Measurements from ENCODE around the gene CLDN19.

DNA sequence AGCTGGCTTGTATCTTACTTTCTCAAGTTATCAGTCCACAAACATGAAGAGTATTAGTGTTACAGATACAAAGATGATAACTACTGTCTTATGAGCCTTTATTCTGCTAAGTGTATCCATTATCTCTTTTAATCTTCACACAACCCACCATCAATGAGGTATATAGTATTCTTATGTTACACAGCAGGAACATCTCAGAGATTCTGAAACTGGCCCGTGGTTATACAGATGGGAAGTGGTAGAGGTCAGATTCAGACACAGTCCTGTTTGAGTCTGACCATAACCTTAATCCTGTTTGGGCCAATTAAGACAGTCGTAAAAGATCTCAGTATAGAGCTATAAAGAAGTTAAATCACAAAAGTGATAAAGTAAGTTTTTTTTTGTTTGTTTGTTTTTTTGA lies 39.7 kb upstream of the CLDN19 start:
- TF ChIP-seq, protein P1, sequence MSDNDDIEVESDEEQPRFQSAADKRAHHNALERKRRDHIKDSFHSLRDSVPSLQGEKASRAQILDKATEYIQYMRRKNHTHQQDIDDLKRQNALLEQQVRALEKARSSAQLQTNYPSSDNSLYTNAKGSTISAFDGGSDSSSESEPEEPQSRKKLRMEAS (IDR thresholded peaks at IDR 0.05) = no peak
- TF ChIP-seq EZH2 (IDR thresholded peaks at IDR 0.05) (no peak), POLR2A (IDR thresholded peaks at IDR 0.05; ENCODE audit: borderline replicate concordance, extremely low read depth, insufficient read depth, insufficient read length) (no peak), SP1 (IDR thresholded peaks at IDR 0.05; ENCODE audit: low read depth) (no peak), POLR2AphosphoS5 (IDR thresholded peaks at IDR 0.05; ENCODE audit: low read depth, low read length) (no peak), CBX3 (IDR thresholded peaks at IDR 0.05; ENCODE audit: low read depth) (no peak)
- TF ChIP-seq, protein P2, sequence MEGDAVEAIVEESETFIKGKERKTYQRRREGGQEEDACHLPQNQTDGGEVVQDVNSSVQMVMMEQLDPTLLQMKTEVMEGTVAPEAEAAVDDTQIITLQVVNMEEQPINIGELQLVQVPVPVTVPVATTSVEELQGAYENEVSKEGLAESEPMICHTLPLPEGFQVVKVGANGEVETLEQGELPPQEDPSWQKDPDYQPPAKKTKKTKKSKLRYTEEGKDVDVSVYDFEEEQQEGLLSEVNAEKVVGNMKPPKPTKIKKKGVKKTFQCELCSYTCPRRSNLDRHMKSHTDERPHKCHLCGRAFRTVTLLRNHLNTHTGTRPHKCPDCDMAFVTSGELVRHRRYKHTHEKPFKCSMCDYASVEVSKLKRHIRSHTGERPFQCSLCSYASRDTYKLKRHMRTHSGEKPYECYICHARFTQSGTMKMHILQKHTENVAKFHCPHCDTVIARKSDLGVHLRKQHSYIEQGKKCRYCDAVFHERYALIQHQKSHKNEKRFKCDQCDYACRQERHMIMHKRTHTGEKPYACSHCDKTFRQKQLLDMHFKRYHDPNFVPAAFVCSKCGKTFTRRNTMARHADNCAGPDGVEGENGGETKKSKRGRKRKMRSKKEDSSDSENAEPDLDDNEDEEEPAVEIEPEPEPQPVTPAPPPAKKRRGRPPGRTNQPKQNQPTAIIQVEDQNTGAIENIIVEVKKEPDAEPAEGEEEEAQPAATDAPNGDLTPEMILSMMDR (IDR thresholded peaks at IDR 0.05 in 2 of 3, conservative IDR thresholded peaks at IDR 0.05 in 1 of 3; ENCODE audit: borderline replicate concordance in 1 of 3, insufficient read depth in 1 of 3, low read depth in 2 of 3, low read length in 2 of 3) = no peak
